NCI-H1436 (cell line): Measurements from ENCODE around the gene FAM83C.

Experiments
- DNase-seq: peaks from one replicate; lab custom pipeline; 2025; lab: John Stamatoyannopoulos, UW

Gene FAM83C

GRCh38 chr20:35291654-35292503, at the start of gene FAM83C:
FAM83C (minus strand) TSS chr20:35292425; CDS start chr20:35292304, 121 bp downstream.
- no peak for DNase-seq

- DNase-seq, result no peak
Observed at GRCh38 chr20:35341366-35342028, 49.3 kb upstream of the FAM83C start.

DNA sequence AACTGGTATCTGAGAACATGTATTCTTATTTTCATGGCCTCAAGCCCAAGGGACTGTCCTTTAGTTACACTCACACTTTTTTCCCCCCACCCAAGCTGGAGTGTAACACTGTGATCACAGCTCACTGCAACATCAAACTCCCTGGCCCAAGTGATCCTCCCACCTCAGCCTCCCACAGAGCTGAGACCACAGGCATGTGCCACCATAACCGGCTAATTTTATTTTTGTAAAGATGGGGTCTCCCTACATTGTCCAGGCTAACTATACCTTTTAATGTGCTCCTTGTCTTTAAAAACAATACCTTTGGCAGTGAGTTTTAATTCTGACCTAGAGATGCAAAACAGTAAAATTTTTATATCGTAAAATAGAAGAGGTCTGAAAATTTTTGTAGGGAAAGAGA, 48.2 kb upstream of the FAM83C start:
- no peak for DNase-seq

DNA sequence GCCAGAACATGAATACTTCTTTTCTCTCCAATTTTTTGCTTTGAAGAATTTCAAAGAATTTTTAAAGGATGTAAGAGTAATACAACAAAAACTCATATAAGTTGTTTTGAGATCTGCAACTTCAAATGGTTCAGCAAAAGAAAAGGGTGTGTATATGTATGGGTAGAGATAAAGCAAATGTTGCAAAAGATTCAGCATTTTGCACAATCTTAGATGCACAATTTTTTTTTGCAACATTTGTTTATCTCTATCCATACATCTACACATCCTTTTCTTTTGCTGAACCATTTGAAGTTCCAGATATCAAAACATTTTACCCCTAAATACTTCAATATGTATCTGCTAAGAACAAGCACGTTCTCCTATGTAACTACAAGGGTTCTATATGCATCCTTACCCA, 47.4 kb upstream of the FAM83C start:
- no peak for DNase-seq

- DNase-seq, result no peak
Observed at GRCh38 chr20:35339007-35339406, 46.8 kb upstream of the FAM83C start.

DNA sequence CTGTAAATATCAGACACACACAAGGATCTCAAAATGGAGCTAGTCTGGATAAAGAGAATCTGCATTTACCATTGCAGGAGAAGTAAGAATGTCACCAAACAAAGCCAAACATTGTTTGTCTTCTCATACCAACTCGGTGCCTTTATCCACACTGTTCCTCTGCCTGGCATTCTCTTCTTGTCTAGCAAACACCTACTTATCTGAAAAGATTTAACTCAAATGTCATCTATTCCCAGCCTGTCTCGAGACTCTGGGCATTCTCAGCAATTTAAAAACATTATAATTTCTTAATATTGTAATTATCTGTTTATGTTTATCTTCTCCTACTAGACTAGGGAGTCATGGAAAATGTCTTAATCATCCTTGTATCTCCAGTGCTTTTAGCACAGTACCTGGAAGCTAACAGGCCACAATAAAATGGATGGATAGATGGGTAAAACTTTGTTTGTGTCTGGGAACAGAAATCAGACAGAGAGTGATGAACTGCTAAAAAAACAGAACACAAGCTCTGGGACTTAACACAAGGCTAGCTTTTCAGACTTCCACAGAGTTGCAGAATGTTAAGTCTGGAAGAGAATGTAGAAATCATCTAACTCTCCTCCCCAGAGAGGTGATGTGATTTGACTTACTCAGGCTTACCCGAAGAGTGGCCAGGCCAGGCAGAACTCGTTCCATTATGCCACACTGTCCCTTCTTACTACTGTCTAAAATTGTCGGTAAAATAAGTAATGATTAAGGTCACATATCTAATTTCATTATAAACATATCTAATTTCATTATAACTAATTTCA, 42.3 kb upstream of the FAM83C start:
- no peak for DNase-seq

GRCh38 chr20:35333606-35334005, 41.4 kb upstream of the FAM83C start:
- DNase-seq, result no peak

DNA sequence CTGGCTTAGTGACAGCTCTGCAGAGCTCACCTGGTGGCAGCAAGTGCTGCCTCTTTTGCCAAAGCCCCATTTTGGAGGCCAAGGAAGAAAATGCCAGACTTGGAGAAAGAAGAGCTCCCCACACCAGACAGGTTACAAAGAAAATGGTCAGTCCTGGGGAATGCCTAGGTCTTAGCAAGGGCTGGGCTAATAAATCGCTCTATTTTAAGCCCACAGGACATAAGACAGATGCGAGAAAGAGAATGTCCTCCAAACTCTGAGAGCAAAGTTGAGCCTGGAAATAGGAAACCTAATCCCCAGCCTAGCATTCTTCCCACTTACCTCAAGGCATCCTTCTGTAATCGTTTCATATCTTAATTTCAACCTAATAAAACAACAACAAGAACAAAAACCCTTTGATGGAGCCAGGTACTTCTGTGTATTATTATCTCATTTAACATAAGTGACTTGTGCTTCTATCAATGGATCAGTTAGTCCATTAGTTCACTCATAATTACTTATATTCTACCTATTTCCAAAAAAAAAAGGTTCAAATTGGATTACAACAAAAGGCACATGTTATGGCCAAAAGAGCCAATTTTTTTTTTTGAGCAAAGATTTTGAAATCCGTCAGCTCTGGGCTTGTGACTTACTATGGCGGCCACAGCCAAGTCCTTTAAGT, 40.4 kb upstream of the FAM83C start:
- no peak for DNase-seq

- DNase-seq, result no peak
Observed at GRCh38 chr20:35329435-35330139, 37.4 kb upstream of the FAM83C start.

- DNase-seq, result no peak
Observed at GRCh38 chr20:35328689-35329088, 36.5 kb upstream of the FAM83C start.

DNA sequence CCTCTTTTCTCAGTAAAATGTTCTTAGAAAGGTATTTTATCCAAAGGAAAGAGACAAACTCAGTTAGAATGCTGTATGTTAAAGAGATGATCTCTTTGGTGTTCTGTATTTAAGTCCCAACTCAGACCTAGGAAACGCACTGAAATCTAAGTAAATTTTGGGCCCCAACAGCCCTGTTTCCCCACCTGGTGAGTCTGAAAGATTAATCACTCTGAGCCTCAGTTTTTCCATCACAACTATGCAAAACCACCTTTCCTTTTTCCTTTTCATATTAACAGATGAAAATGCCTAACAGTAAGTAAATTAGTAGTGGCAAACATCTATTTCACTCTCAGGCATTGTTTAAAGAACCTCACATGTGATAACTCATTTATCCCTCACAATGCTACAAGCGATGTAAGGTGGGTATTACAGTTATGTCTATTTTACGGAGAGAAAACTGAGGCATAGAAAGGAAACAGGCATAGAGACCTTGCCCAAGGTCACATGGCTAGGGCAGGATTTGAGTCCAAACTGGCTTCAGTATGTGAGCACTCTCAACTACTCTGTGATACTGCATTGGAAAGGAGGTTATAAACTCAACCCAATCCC, 36.0 kb upstream of the FAM83C start:
- no peak for DNase-seq

DNA sequence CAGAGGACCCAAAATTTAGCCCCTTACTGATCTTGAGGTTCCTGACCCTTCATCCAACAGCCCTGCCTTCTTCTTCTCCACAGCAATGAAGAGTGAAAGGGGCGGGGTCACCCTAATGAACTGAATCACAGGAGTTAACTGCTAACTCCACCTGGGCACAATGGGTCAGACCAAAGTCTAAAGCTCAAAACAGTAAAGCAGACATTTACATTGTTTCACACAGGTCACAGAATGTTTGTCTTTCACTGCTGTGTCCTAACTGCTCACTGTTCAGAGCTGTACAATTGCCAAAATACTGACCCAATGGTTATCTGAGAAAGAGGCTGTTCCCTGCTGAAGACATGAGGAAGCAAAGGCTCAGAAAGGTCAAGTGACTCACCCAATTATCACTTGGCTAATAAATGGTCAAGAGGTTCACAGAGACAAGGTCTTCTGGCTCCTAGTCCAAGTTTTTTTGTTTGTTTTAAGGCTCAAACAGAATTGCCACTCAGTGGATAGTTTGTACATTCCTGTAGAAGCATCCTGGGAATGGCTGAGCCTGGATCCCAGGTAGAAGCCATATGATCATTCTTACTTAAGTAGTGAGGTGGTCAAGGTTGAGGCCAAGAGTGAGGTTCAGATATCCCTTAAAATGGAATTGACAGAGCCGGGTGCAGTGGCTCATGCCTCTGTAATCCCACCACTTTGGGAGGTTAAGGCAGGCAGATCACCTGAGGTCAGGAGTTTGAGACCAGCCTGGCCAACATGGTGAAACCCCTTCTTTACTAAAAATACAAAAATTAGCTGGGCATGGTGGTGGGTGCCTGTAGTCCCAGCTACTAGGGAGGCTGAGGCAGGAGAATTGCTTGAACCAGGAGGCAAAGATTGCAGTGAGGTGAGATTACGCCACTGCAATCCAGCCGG, 35.1 kb upstream of the FAM83C start:
- DNase-seq, result no peak

GRCh38 chr20:35326740-35327073, 34.5 kb upstream of the FAM83C start:
- DNase-seq, result no peak

DNA sequence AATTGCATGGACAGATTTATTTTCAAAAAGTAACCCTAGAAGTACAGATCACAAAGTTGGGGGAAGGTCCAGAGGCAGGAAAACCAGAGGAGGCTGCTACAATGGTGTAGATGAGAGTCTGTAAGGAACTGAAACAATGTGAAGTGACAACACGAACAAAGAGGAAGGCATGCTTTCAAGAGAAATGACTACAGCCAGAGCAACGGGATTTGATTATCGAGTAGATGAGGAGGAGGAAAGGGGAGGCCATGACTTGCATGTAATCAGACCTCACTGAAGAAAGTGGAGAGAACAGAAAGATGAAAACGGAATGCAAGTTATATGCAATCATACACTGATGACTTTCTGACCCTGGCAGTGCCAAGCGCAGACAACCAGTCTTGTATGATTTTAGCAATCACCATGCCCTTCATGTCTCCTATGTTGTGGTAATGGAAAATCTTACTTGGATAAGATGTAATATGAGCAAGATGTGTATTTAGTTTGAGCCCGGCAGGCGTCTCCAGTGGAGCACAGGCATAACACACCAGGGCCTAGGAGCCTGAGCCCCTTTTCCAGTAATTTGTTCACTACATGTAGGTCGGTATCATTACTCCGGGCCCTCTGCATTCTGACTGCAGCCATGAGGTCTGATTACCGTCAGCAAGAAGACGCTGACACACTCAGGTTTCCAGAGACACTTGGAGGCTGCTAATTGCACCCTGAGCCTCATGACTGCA, 34.0 kb upstream of the FAM83C start:
- DNase-seq, result no peak

DNA sequence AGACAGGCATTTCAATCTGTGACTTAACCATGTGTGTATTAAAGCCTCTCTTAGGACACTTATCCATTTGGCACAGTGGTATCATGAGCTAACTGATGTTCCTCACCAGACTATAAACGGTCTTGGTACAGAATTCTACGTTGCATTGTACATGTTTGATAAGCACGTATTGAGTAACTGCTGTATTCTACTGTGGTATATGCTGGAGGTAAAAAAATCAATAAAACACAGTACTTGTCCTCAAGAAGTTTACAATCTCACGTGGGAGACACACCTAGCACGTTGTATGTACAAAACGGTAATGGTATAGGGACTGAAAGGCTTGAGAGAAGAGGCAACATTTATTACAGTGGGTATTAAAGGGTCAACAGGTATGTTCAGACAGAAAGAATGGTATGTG, 33.2 kb upstream of the FAM83C start:
- DNase-seq, result no peak

GRCh38 chr20:35320396-35321126, 28.3 kb upstream of the FAM83C start:
- DNase-seq, result no peak

- no peak for DNase-seq
Observed at GRCh38 chr20:35319871-35320197, 27.6 kb upstream of the FAM83C start.

GRCh38 chr20:35319192-35319870, 27.1 kb upstream of the FAM83C start:
- DNase-seq, result no peak
